ENCODE data around the gene COL9A3. TPM values are rescaled to one million over a fixed set of nuclear protein-coding genes. Genes with fewer than 3 reads are reported as not detected.

Gene COL9A3
- total RNA-seq, 1 experiment from 2014 or later: not detected

- no peak for DNase-seq (ENCODE audit: low spot score)
These were observed 38.3 kb downstream of the COL9A3 start for GRCh38 chr20:62855120-62855519.

- no peak for DNase-seq (ENCODE audit: low spot score)
These were observed 40.2 kb downstream of the COL9A3 start for GRCh38 chr20:62856931-62857619.

- DNase-seq (ENCODE audit: low spot score): no peak
These were observed 41.4 kb downstream of the COL9A3 start for GRCh38 chr20:62858058-62858830.

GRCh38 chr20:62859721-62860120 is 42.9 kb downstream of the COL9A3 start:
- no peak for DNase-seq (ENCODE audit: low spot score)

- DNase-seq (ENCODE audit: low spot score): no peak
These were observed 43.6 kb downstream of the COL9A3 start for GRCh38 chr20:62860391-62860923.

- DNase-seq (ENCODE audit: low spot score): no peak
These were observed 44.3 kb downstream of the COL9A3 start for GRCh38 chr20:62860924-62861691.

GRCh38 chr20:62861726-62862336 is 45.0 kb downstream of the COL9A3 start, which contains the start of gene TCFL5:
Gene TCFL5 (minus strand): TSS chr20:62861822. CDS start chr20:62861670, 152 bp downstream.
- peak; percentile 71 for DNase-seq (ENCODE audit: low spot score)

GRCh38 chr20:62864207-62864606 is 47.4 kb downstream of the COL9A3 start:
- DNase-seq (ENCODE audit: low spot score): no peak

- no peak for DNase-seq (ENCODE audit: low spot score)
These were observed 55.5 kb downstream of the COL9A3 start for GRCh38 chr20:62872184-62872847.

- DNase-seq (ENCODE audit: low spot score): no peak
These were observed 56.0 kb downstream of the COL9A3 start for GRCh38 chr20:62872862-62873261.

GRCh38 chr20:62873280-62873679 is 56.4 kb downstream of the COL9A3 start:
- DNase-seq (ENCODE audit: low spot score): no peak

GRCh38 chr20:62873681-62874031 is 56.8 kb downstream of the COL9A3 start:
- DNase-seq (ENCODE audit: low spot score): peak; percentile 43

- DNase-seq (ENCODE audit: low spot score): no peak
These were observed 58.1 kb downstream of the COL9A3 start for GRCh38 chr20:62874964-62875344.

GRCh38 chr20:62875419-62876361 is 58.8 kb downstream of the COL9A3 start:
- peak; percentile 89 for DNase-seq (ENCODE audit: low spot score)

- no peak for DNase-seq (ENCODE audit: low spot score)
These were observed 59.7 kb downstream of the COL9A3 start for GRCh38 chr20:62876501-62876901.

- DNase-seq (ENCODE audit: low spot score): no peak
These were observed 60.3 kb downstream of the COL9A3 start for GRCh38 chr20:62876902-62877816.

GRCh38 chr20:62878244-62879038 is 61.6 kb downstream of the COL9A3 start:
- DNase-seq (ENCODE audit: low spot score): no peak

Data from H4 (cell line).